Hepatocyte (in vitro differentiated cells): ENCODE data around the gene CGB1.

Experiments
- EZH2 ChIP-seq: fragments of 200-600 bp; sonication (generic); IDR thresholded peaks from 2 replicates; pipeline ENCODE4 v1.6.1; 2016; ENCODE audit warnings: antibody characterized with exemption, mild to moderate bottlenecking, borderline replicate concordance
- EZH2phosphoT487 ChIP-seq: fragments of 200-600 bp; sonication (generic); IDR thresholded peaks from one replicate; pipeline ENCODE4 v1.6.1; 2018; ENCODE audit warnings: antibody characterized with exemption, mild to moderate bottlenecking, low read depth, moderate library complexity; ENCODE audit not compliant: unreplicated experiment, severe bottlenecking
- TF ChIP-seq, protein P1 (sequence below): fragments of 200-600 bp; sonication (generic); IDR thresholded peaks from 2 replicates; pipeline ENCODE4 v1.5.1; 2016; ENCODE audit warnings: antibody characterized with exemption, mild to moderate bottlenecking; ENCODE audit not compliant: poor library complexity

DNA sequence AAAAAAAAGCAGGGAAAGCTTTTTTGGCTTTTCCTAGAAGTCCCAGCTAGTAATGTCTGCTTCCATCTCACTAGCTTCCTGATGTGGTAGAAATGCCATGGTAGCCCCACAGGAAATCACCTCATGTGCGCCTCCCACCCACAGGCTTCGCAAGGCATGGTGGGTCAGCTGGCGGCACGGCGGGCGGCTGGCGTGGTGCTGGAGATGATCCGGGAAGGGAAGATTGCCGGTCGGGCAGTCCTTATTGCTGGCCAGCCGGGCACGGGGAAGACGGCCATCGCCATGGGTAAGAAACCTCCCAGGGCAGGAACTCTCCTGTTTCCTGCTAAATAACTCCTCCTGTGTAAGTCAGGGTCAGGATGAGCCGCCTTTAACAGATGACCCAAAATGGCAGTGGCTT lies 32.6 kb downstream of the CGB1 start:
- TF ChIP-seq, protein P1, sequence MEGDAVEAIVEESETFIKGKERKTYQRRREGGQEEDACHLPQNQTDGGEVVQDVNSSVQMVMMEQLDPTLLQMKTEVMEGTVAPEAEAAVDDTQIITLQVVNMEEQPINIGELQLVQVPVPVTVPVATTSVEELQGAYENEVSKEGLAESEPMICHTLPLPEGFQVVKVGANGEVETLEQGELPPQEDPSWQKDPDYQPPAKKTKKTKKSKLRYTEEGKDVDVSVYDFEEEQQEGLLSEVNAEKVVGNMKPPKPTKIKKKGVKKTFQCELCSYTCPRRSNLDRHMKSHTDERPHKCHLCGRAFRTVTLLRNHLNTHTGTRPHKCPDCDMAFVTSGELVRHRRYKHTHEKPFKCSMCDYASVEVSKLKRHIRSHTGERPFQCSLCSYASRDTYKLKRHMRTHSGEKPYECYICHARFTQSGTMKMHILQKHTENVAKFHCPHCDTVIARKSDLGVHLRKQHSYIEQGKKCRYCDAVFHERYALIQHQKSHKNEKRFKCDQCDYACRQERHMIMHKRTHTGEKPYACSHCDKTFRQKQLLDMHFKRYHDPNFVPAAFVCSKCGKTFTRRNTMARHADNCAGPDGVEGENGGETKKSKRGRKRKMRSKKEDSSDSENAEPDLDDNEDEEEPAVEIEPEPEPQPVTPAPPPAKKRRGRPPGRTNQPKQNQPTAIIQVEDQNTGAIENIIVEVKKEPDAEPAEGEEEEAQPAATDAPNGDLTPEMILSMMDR = no peak
- TF ChIP-seq EZH2phosphoT487 = no peak
- TF ChIP-seq EZH2 = no peak
